Activated naive CD8-positive, alpha-beta T cell (primary cell): ENCODE results near the gene FAM76A.
A peak's percentile ranks its signal among the peaks of the same experiment; 100 is the strongest.
"Not testable (repeated sequence)": the region's sequence is repeated elsewhere in the genome, so short reads cannot be mapped to it uniquely, and the experiment has no call there.

ENCODE experiments used
- H3K27ac Mint-ChIP-seq: one replicate; pipeline ENCODE4 v1.8.0; 2021; ENCODE audit warnings: mixed read lengths
- H3K27me3 Mint-ChIP-seq: one replicate; pipeline ENCODE4 v1.8.0; 2021; ENCODE audit warnings: mixed read lengths
- H3K36me3 Mint-ChIP-seq: one replicate; pipeline ENCODE4 v1.8.0; 2021; ENCODE audit warnings: mixed read lengths
- H3K4me1 Mint-ChIP-seq: one replicate; pipeline ENCODE4 v1.8.0; 2021; ENCODE audit warnings: low read depth, mixed read lengths
- H3K4me3 Mint-ChIP-seq: one replicate; pipeline ENCODE4 v1.8.0; 2021; ENCODE audit warnings: mild to moderate bottlenecking, mixed read lengths
- H3K9me3 Mint-ChIP-seq: one replicate; pipeline ENCODE4 v1.8.0; 2021; ENCODE audit warnings: low read depth, mixed read lengths

Gene FAM76A

GRCh38 chr1:27725374-27726172 lies at the start of gene FAM76A:
TSS of gene FAM76A (plus strand) at chr1:27725961. CDS start at chr1:27726081, 120 bp downstream.
- Mint-ChIP-seq H3K27me3 (no peaks in the 10 kb centered on the region), H3K36me3 (no peaks in the 10 kb centered on the region), H3K9me3 (no peaks in the 10 kb centered on the region), H3K4me3 (peak within 1 kb of the TSS; percentile 88), H3K4me1 (peaks cover 21% of the 10 kb centered on the region), H3K27ac (peak within 1 kb of the TSS; percentile 90)

GRCh38 chr1:27676410-27676809 lies 49.4 kb upstream of the FAM76A start:
- Mint-ChIP-seq H3K27ac (no peak overlapping the region), H3K4me1 (peaks cover 15% of the 10 kb centered on the region), H3K36me3 (peaks cover 3% of the 10 kb centered on the region), H3K4me3 (no peak overlapping the region), H3K27me3 (no peaks in the 10 kb centered on the region), H3K9me3 (no peaks in the 10 kb centered on the region)

- peaks cover 8% of the 10 kb centered on the region for H3K36me3 Mint-ChIP-seq
- H3K4me1 Mint-ChIP-seq: no peaks in the 10 kb centered on the region
- H3K27ac Mint-ChIP-seq: no peak overlapping the region
- no peaks in the 10 kb centered on the region for H3K27me3 Mint-ChIP-seq
- H3K9me3 Mint-ChIP-seq: no peaks in the 10 kb centered on the region
- H3K4me3 Mint-ChIP-seq: no peak overlapping the region
Measured at GRCh38 chr1:27678747-27679146, 47.0 kb upstream of the FAM76A start.

- H3K4me3 Mint-ChIP-seq, H3K27me3 Mint-ChIP-seq, H3K9me3 Mint-ChIP-seq, H3K27ac Mint-ChIP-seq, H3K36me3 Mint-ChIP-seq, H3K4me1 Mint-ChIP-seq: not testable (repeated sequence)
Measured at GRCh38 chr1:27680225-27680791, 45.5 kb upstream of the FAM76A start.

GRCh38 chr1:27681580-27681979 lies 44.2 kb upstream of the FAM76A start:
- H3K4me3 Mint-ChIP-seq, H3K9me3 Mint-ChIP-seq, H3K36me3 Mint-ChIP-seq, H3K27me3 Mint-ChIP-seq, H3K27ac Mint-ChIP-seq, H3K4me1 Mint-ChIP-seq: not testable (repeated sequence)

- no peaks in the 10 kb centered on the region for H3K27me3 Mint-ChIP-seq
- no peak overlapping the region for H3K27ac Mint-ChIP-seq
- no peaks in the 10 kb centered on the region for H3K9me3 Mint-ChIP-seq
- H3K4me3 Mint-ChIP-seq: no peak overlapping the region
- no peaks in the 10 kb centered on the region for H3K4me1 Mint-ChIP-seq
- H3K36me3 Mint-ChIP-seq: peaks cover 8% of the 10 kb centered on the region
Measured at GRCh38 chr1:27682351-27682944, 43.3 kb upstream of the FAM76A start.

GRCh38 chr1:27684176-27684575 lies 41.6 kb upstream of the FAM76A start:
- Mint-ChIP-seq H3K4me1 (no peaks in the 10 kb centered on the region), H3K36me3 (peaks cover 8% of the 10 kb centered on the region), H3K4me3 (no peak overlapping the region), H3K27ac (no peak overlapping the region), H3K9me3 (no peaks in the 10 kb centered on the region), H3K27me3 (no peaks in the 10 kb centered on the region)

GRCh38 chr1:27686223-27686990 lies 39.4 kb upstream of the FAM76A start:
- peaks cover 6% of the 10 kb centered on the region for H3K36me3 Mint-ChIP-seq
- H3K27me3 Mint-ChIP-seq: no peaks in the 10 kb centered on the region
- H3K4me1 Mint-ChIP-seq: no peaks in the 10 kb centered on the region
- H3K27ac Mint-ChIP-seq: no peak overlapping the region
- H3K9me3 Mint-ChIP-seq: no peaks in the 10 kb centered on the region
- no peak overlapping the region for H3K4me3 Mint-ChIP-seq

GRCh38 chr1:27687906-27688305 lies 37.9 kb upstream of the FAM76A start:
- H3K27me3 Mint-ChIP-seq: no peaks in the 10 kb centered on the region
- peaks cover 3% of the 10 kb centered on the region for H3K9me3 Mint-ChIP-seq
- no peaks in the 10 kb centered on the region for H3K36me3 Mint-ChIP-seq
- H3K4me3 Mint-ChIP-seq: no peak overlapping the region
- H3K4me1 Mint-ChIP-seq: no peaks in the 10 kb centered on the region
- no peak overlapping the region for H3K27ac Mint-ChIP-seq

- no peaks in the 10 kb centered on the region for H3K4me1 Mint-ChIP-seq
- no peaks in the 10 kb centered on the region for H3K36me3 Mint-ChIP-seq
- H3K27ac Mint-ChIP-seq: no peak overlapping the region
- no peaks in the 10 kb centered on the region for H3K27me3 Mint-ChIP-seq
- peaks cover 3% of the 10 kb centered on the region for H3K9me3 Mint-ChIP-seq
- no peak overlapping the region for H3K4me3 Mint-ChIP-seq
Measured at GRCh38 chr1:27689423-27690173, 36.2 kb upstream of the FAM76A start.

GRCh38 chr1:27690183-27690582 lies 35.6 kb upstream of the FAM76A start:
- Mint-ChIP-seq H3K4me3 (no peak overlapping the region), H3K9me3 (peaks cover 3% of the 10 kb centered on the region), H3K36me3 (no peaks in the 10 kb centered on the region), H3K27ac (no peak overlapping the region), H3K4me1 (no peaks in the 10 kb centered on the region), H3K27me3 (no peaks in the 10 kb centered on the region)

- H3K4me1 Mint-ChIP-seq, H3K27ac Mint-ChIP-seq, H3K4me3 Mint-ChIP-seq, H3K36me3 Mint-ChIP-seq, H3K27me3 Mint-ChIP-seq, H3K9me3 Mint-ChIP-seq: not testable (repeated sequence)
Measured at GRCh38 chr1:27696835-27697234, 28.9 kb upstream of the FAM76A start.

GRCh38 chr1:27704958-27705357 lies 20.8 kb upstream of the FAM76A start:
- H3K9me3 Mint-ChIP-seq: peaks cover 6% of the 10 kb centered on the region

GRCh38 chr1:27705545-27705944 lies 20.2 kb upstream of the FAM76A start:
- Mint-ChIP-seq H3K36me3 (peaks cover 6% of the 10 kb centered on the region), H3K4me1 (no peaks in the 10 kb centered on the region), H3K27ac (no peak overlapping the region), H3K27me3 (peaks cover 4% of the 10 kb centered on the region), H3K9me3 (peaks cover 6% of the 10 kb centered on the region), H3K4me3 (no peak overlapping the region)

More at GRCh38 chr1:27704958-27705357, 20.8 kb upstream of the FAM76A start:
- H3K27ac Mint-ChIP-seq: no peak overlapping the region
- peaks cover 6% of the 10 kb centered on the region for H3K36me3 Mint-ChIP-seq
- H3K27me3 Mint-ChIP-seq: peaks cover 4% of the 10 kb centered on the region
- H3K4me3 Mint-ChIP-seq: no peak overlapping the region
- no peaks in the 10 kb centered on the region for H3K4me1 Mint-ChIP-seq
